SH-SY5Y (cell line): ENCODE measurements around the gene UBN1.

Experiments
- GATA2 ChIP-seq: IDR thresholded peaks from 2 replicates; pipeline ENCODE4 v1.6.1; 2011; ENCODE audit warnings: mild to moderate bottlenecking, low read depth, low read length
- GATA3 ChIP-seq: IDR thresholded peaks from 2 replicates; pipeline ENCODE4 v1.6.1; 2011; ENCODE audit warnings: low read depth, mild to moderate bottlenecking, low read length, moderate library complexity

DNA sequence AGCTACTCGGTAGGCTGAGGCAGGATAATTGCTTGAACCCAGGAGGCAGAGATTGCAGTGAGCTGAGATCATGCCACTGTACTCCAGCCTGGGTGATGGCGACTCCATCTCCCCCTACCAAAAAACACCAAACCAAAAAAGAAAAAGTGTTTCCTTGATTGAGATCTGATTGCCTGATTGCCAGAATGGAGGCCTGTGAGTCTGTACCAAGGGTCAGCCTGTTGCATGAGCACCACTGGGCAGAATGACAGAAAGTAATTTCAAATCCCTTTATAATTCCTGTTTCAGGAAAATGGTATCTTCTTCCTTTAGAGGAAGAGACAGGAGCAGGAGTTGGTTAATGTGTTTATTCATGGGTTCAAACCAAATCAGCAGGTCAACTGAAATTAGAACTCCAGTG is 8.5 kb downstream of the UBN1 start:
- TF ChIP-seq GATA3 (no peak), GATA2 (no peak)
